ENCODE results near the gene PLD3. TPM values are rescaled to one million over a fixed set of nuclear protein-coding genes. Genes with fewer than 3 reads are reported as not detected.

PLD3 gene
- total and polyA plus RNA-seq, 2 donors (not counting 3 experiments of a cell fraction or from before 2014, with no cell fraction given), result 166 to 479 TPM

GRCh38 chr19:40363069-40363468 is 14.6 kb downstream of the PLD3 start:
- Histone ChIP-seq H4K20me1 (replicated peaks; ENCODE audit: control insufficient read depth, extremely low read depth, insufficient read depth, low read length) (no peaks in the 10 kb centered on the region), H3K9me3 (replicated peaks; ENCODE audit: control insufficient read depth, insufficient read depth, low read length) (no peaks in the 10 kb centered on the region), H3K27me3 (ENCODE audit: control insufficient read depth in 2 of 2, insufficient read depth in 2 of 2, low read length in 2 of 2) (no peaks in the 10 kb centered on the region), H3K27ac (ENCODE audit: insufficient read depth, low read depth, low read length) (no peak overlapping the region), H3K9me1 (replicated peaks; ENCODE audit: control insufficient read depth, extremely low read depth, insufficient read depth, low read length) (no peaks in the 10 kb centered on the region), H3K4me3 (replicated peaks in 1 of 3; ENCODE audit: insufficient read depth in 1 of 3, low read depth in 1 of 3, low read length in 3 of 3) (no peak overlapping the region), H3K36me3 (ENCODE audit: control insufficient read depth in 2 of 2, extremely low read depth in 1 of 2, insufficient read depth in 2 of 2, low read length in 2 of 2) (peaks cover 0 to 3% of the 10 kb centered on the region in 2 experiments), H3K4me1 (ENCODE audit: control insufficient read depth, extremely low read depth, insufficient read depth, low read length) (peaks cover 3% of the 10 kb centered on the region), H3K9ac (replicated peaks; ENCODE audit: extremely low read depth, insufficient read depth, low read length) (no peak overlapping the region), H3K4me2 (ENCODE audit: insufficient read depth, low read length) (no peak overlapping the region), H2AFZ (ENCODE audit: low read depth, low read length) (no peak overlapping the region), H3K79me2 (ENCODE audit: control insufficient read depth, insufficient read depth, low read length) (no peaks in the 10 kb centered on the region)
- ChIA-PET POLR2A (no interaction called here), CTCF (no interaction called here)
- FAIRE-seq (no peak), DNase-seq (ENCODE audit: low read depth, low spot score) (no peak)
- TF ChIP-seq, protein P1, sequence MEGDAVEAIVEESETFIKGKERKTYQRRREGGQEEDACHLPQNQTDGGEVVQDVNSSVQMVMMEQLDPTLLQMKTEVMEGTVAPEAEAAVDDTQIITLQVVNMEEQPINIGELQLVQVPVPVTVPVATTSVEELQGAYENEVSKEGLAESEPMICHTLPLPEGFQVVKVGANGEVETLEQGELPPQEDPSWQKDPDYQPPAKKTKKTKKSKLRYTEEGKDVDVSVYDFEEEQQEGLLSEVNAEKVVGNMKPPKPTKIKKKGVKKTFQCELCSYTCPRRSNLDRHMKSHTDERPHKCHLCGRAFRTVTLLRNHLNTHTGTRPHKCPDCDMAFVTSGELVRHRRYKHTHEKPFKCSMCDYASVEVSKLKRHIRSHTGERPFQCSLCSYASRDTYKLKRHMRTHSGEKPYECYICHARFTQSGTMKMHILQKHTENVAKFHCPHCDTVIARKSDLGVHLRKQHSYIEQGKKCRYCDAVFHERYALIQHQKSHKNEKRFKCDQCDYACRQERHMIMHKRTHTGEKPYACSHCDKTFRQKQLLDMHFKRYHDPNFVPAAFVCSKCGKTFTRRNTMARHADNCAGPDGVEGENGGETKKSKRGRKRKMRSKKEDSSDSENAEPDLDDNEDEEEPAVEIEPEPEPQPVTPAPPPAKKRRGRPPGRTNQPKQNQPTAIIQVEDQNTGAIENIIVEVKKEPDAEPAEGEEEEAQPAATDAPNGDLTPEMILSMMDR (IDR thresholded peaks at IDR 0.05; ENCODE audit: extremely low read depth in 1 of 2, insufficient read depth in 1 of 2, low read depth in 1 of 2, low read length in 2 of 2), result no peak
- TF ChIP-seq EZH2 (IDR thresholded peaks at IDR 0.05; ENCODE audit: borderline replicate concordance, low read depth, low read length, severe bottlenecking) (no peak), POLR2AphosphoS5 (IDR thresholded peaks at IDR 0.05; ENCODE audit: insufficient read depth, low read depth, low read length) (no peak), FOS (IDR thresholded peaks at IDR 0.05; ENCODE audit: borderline replicate concordance, insufficient read depth, low read length) (no peak), GATA2 (IDR thresholded peaks at IDR 0.05; ENCODE audit: insufficient read depth, insufficient read length, low read depth, low read length) (no peak), JUN (IDR thresholded peaks at IDR 0.05; ENCODE audit: borderline replicate concordance, insufficient read depth, insufficient read length, low read depth) (no peak), POLR2A (IDR thresholded peaks at IDR 0.05; ENCODE audit: low read depth, low read length) (no peak), MYC (IDR thresholded peaks at IDR 0.05; ENCODE audit: low read depth, low read length) (no peak)
- TF ChIP-seq, protein P2, sequence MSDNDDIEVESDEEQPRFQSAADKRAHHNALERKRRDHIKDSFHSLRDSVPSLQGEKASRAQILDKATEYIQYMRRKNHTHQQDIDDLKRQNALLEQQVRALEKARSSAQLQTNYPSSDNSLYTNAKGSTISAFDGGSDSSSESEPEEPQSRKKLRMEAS (IDR thresholded peaks at IDR 0.05; ENCODE audit: insufficient read depth, insufficient read length), result no peak
- dilution Hi-C loops (cut with MboI; ENCODE audit: extremely low pct_ligation_motif_present, low sequenced_read_pairs) (no loop called here), intact Hi-C loops (cut with micrococcal nuclease) (no loop called here)
- no TSS peak for BruUV-seq (replicated peaks)

All from endothelial cell of umbilical vein (primary cell).